NCI-H1436 treated with DMSO at 0.1 percent for 48 hours (cell line): ENCODE results near the gene TMOD3.

Source experiments
- DNase-seq: peaks from one replicate; lab custom pipeline; 2025; lab: John Stamatoyannopoulos, UW

TMOD3 gene

GRCh38 chr15:51908316-51908715, 78.9 kb downstream of the TMOD3 start:
- no peak for DNase-seq

- DNase-seq = no peak
Observed at GRCh38 chr15:51909584-51909983, 80.1 kb downstream of the TMOD3 start.

- no peak for DNase-seq
Observed at GRCh38 chr15:51912528-51912927, 83.1 kb downstream of the TMOD3 start.

- no peak for DNase-seq
Observed at GRCh38 chr15:51917493-51917892, 88.0 kb downstream of the TMOD3 start.

GRCh38 chr15:51924156-51925068, 95.0 kb downstream of the TMOD3 start:
- no peak for DNase-seq

GRCh38 chr15:51926809-51927208, 97.4 kb downstream of the TMOD3 start:
- DNase-seq = no peak

GRCh38 chr15:51931016-51931415, 101.6 kb downstream of the TMOD3 start:
- DNase-seq = no peak

GRCh38 chr15:51931638-51932037, 102.2 kb downstream of the TMOD3 start:
- DNase-seq = no peak

GRCh38 chr15:51932161-51932560, 102.7 kb downstream of the TMOD3 start:
- no peak for DNase-seq

- DNase-seq = no peak
Observed at GRCh38 chr15:51935466-51936104, 106.1 kb downstream of the TMOD3 start.

GRCh38 chr15:51936105-51936478, 106.6 kb downstream of the TMOD3 start:
- no peak for DNase-seq

- no peak for DNase-seq
Observed at GRCh38 chr15:51938286-51938685, 108.8 kb downstream of the TMOD3 start.

- no peak for DNase-seq
Observed at GRCh38 chr15:51939216-51939615, 109.8 kb downstream of the TMOD3 start.

GRCh38 chr15:51947124-51947523, 117.7 kb downstream of the TMOD3 start:
- no peak for DNase-seq

- DNase-seq = no peak
Observed at GRCh38 chr15:51952805-51953204, 123.4 kb downstream of the TMOD3 start.

- no peak for DNase-seq
Observed at GRCh38 chr15:51955504-51955903, 126.1 kb downstream of the TMOD3 start.
